Vagina (tissue), 2 donors: Measurements from ENCODE around the gene PNLIPRP2. TPM values are rescaled to one million over a fixed set of nuclear protein-coding genes. Genes with fewer than 3 reads are reported as not detected.

Experiments
- DNase-seq, 2 donors: peaks; one replicate each; pipeline ENCODE4 v3.0.0-alpha.2; 2017; ENCODE audit errors: extremely low spot score in 2 of 2
- H3K27ac ChIP-seq: fragments of 200-600 bp; sonication (generic); one replicate; pipeline ENCODE4 v1.5.1; 2019
- H3K27me3 ChIP-seq: fragments of 200-600 bp; sonication (generic); one replicate; pipeline ENCODE4 v1.5.1; 2019
- H3K36me3 ChIP-seq, 2 donors: fragments of 200-600 bp; sonication (generic); one replicate each; pipeline ENCODE4 v1.5.1; 2017 to 2019
- H3K4me1 ChIP-seq: fragments of 200-600 bp; sonication (generic); one replicate; pipeline ENCODE4 v1.5.1; 2019
- H3K4me3 ChIP-seq, 2 donors: fragments of 200-600 bp; sonication (generic); 1 replicate in 1 of 2; 2 replicates in 1 of 2; pipeline ENCODE4 v1.5.1; 2016 to 2019
- H3K9me3 ChIP-seq: fragments of 200-600 bp; sonication (generic); one replicate; pipeline ENCODE4 v1.5.1; 2019
- POLR2A ChIP-seq, 2 donors: fragments of 450-650 bp; IDR thresholded peaks; one replicate each; pipeline ENCODE4 v1.6.1; 2017; ENCODE audit warnings: antibody characterized with exemption in 2 of 2, mild to moderate bottlenecking in 2 of 2, moderate library complexity in 2 of 2
- POLR2AphosphoS5 ChIP-seq, 2 donors: sonication (generic); formaldehyde crosslinking; IDR thresholded peaks; one replicate each; pipeline ENCODE4 v1.9.0; 2017; ENCODE audit warnings: antibody characterized with exemption in 2 of 2, mild to moderate bottlenecking in 2 of 2, low read depth in 1 of 2; ENCODE audit not compliant: insufficient read depth in 1 of 2
- intact Hi-C: fragments of 100-400 bp; cut with DNase I; formaldehyde crosslinking; loops from one replicate; pipeline ENCODE4 v1.15.1; 2023
- total RNA-seq: library from RNA; depleted of rRNA; stranded (reverse); fragments of >200 nt; gene quantifications from one replicate; pipeline ENCODE4 v1.2.3, GENCODE V29; 2016
- TF ChIP-seq, protein P1 (sequence below), 3 experiments: fragments of 450-650 bp in 2 of 3; fragments of 200-600 bp in 1 of 3; sonication (generic) in 1 of 3; IDR thresholded peaks; one replicate each; pipeline ENCODE4 v1.5.1; 2017 to 2019; ENCODE audit warnings: antibody characterized with exemption in 3 of 3, mild to moderate bottlenecking in 2 of 3, moderate library complexity in 2 of 3

PNLIPRP2 gene
- not detected for total RNA-seq

DNA sequence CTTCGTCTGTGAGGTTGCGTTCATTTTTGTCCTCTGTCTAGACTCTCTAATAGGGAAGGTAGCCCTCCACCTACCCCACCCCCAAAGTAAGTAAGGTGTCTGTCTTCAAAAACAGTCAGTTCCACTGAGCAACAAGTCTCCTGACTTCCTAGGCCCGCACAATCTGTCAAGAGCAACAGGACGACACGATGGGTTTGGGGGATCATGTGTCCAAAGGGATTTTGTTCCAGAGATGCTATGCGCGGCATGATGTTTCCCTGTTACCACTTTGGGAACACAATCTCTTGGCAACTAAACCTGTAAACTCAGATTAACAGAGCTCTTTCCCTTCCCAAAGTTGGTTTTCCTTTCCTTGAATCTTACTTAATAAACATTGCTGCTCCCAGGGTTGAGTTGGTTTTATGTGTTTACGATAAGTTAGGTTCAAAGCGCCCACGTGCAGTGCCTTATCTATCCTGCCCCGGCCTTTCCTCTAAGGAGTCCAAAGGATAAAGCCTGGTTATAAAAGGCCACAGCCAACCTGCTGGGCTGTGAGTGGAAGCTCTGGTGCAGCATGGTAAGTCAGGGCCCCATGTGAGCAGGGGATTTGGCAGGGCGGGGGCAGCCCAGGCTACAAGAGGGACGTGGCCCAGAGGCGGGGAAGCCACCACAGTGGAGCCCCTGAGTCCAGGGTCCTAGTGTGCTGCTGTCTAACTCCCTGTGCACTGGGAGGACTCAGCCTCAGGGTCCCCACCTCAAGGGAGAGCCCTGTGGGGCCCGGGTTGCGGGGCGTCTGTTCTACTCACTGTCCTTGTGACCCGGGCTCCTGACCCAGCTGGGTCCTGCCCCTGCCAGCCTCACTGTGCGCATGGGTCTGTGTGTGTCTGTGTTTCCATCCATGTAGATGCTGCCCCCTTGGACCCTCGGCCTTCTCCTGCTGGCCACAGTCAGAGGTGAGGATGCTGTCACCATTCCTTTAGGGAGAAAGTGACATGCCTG is at the start of gene PNLIPRP2:
Gene PNLIPRP2, plus strand, starts transcription at position 531 of the 978 bp plus-strand sequence.
- H3K36me3 ChIP-seq, result no peaks in the 10 kb centered on the region
- peak in 1 of 2 donors; percentile 71 for DNase-seq
- H3K27ac ChIP-seq, result no peak within 1 kb of the TSS
- H3K27me3 ChIP-seq, result no peaks in the 10 kb centered on the region
- TF ChIP-seq POLR2AphosphoS5 (IDR thresholded peaks at IDR 0.05; ENCODE audit: insufficient read depth in 1 of 2, low read depth in 1 of 2), result no peak
- TF ChIP-seq, protein P1, sequence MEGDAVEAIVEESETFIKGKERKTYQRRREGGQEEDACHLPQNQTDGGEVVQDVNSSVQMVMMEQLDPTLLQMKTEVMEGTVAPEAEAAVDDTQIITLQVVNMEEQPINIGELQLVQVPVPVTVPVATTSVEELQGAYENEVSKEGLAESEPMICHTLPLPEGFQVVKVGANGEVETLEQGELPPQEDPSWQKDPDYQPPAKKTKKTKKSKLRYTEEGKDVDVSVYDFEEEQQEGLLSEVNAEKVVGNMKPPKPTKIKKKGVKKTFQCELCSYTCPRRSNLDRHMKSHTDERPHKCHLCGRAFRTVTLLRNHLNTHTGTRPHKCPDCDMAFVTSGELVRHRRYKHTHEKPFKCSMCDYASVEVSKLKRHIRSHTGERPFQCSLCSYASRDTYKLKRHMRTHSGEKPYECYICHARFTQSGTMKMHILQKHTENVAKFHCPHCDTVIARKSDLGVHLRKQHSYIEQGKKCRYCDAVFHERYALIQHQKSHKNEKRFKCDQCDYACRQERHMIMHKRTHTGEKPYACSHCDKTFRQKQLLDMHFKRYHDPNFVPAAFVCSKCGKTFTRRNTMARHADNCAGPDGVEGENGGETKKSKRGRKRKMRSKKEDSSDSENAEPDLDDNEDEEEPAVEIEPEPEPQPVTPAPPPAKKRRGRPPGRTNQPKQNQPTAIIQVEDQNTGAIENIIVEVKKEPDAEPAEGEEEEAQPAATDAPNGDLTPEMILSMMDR (IDR thresholded peaks at IDR 0.05), result no peak
- no peak for TF ChIP-seq POLR2A (IDR thresholded peaks at IDR 0.05)
- H3K4me1 ChIP-seq, result no peaks in the 10 kb centered on the region
- intact Hi-C loops, result no loop called here
- H3K9me3 ChIP-seq, result no peaks in the 10 kb centered on the region
- no peak within 1 kb of the TSS for H3K4me3 ChIP-seq

DNA sequence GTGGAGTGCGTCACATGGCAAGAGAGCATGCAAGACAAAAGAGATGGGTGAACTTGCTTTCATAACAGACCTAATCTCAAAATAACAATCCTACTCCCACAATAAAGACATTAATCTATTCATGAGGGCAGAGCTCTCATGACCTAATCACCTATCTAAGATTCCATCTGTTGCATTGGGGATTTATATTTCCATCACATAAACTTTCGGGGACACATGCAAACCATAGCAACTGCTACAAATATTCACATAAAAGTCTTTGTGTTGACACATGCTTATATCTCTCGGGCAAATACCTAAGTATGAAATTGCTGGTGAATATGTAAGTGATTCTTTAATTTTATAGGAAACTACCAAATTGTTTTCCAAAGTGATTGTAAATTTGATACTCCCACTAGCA is 46.0 kb upstream of the PNLIPRP2 start:
- Histone ChIP-seq H3K27ac (no peak overlapping the region), H3K36me3 (no peaks in the 10 kb centered on the region), H3K27me3 (no peaks in the 10 kb centered on the region), H3K9me3 (no peaks in the 10 kb centered on the region), H3K4me3 (no peak overlapping the region), H3K4me1 (no peaks in the 10 kb centered on the region)
- TF ChIP-seq POLR2AphosphoS5 (IDR thresholded peaks at IDR 0.05; ENCODE audit: insufficient read depth in 1 of 2, low read depth in 1 of 2), result no peak
- TF ChIP-seq POLR2A (IDR thresholded peaks at IDR 0.05), result no peak
- TF ChIP-seq, protein P1 (IDR thresholded peaks at IDR 0.05), result no peak
- DNase-seq, result no peak
- intact Hi-C loops, result no loop called here

DNA sequence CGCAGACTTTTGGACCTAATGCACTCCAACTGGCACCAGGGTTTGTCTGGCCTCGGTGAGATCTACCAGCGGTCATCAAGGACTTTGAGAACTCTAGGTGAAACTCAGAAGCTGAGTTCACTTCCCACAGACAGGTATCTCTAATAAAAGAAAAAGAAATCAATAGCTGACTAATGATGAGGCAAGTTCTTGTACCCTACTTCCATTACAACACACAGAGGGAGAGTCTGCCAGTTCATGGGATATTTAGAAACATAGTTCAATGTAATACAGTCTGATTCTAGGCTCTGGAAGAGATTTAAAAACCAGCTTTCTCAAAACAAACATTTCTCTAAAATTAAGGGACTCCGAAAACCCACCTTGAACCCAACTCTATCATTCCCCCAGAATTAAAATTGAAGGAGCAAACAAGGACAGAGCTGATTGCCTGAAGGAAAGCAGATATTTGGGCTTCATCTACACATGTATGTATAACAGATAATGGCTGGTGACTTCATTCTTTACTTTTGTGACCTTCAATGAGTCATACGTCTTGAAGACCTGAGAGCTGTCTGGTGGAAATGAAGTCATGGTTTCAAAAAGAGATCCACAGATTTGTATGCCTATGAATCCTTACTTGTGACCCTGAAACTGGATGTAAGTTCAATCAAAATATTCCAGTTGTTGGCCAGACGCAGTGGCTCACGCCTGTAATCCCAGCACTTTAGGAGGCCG is 32.7 kb upstream of the PNLIPRP2 start:
- intact Hi-C loops, result no loop called here
- H3K4me1 ChIP-seq, result no peaks in the 10 kb centered on the region
- no peak for DNase-seq
- TF ChIP-seq, protein P1 (IDR thresholded peaks at IDR 0.05), result no peak
- no peak for TF ChIP-seq POLR2AphosphoS5 (IDR thresholded peaks at IDR 0.05; ENCODE audit: insufficient read depth in 1 of 2, low read depth in 1 of 2)
- no peak for TF ChIP-seq POLR2A (IDR thresholded peaks at IDR 0.05)
- no peaks in the 10 kb centered on the region for H3K27me3 ChIP-seq
- no peak overlapping the region for H3K4me3 ChIP-seq
- no peaks in the 10 kb centered on the region for H3K9me3 ChIP-seq
- H3K27ac ChIP-seq, result no peak overlapping the region
- H3K36me3 ChIP-seq, result no peaks in the 10 kb centered on the region

DNA sequence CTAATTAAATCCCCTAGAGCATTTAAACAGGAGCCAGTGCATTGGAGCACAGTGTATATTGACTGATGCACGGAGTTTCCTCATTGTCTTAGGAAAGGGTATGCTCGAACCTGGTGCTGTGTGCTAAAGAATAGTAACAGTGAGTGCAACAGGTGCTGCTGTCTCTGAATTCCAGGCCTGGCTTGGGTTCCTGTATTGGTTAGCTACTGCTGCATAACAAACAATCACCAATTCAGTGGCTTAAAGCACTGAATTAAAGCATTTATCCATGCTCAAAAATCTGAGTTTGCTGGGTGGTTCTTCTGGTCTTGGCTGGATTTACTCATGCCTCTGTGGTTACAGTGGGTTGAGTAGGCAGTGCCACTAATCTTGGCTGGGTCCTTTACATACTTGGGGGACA is 31.8 kb upstream of the PNLIPRP2 start:
- Histone ChIP-seq H3K27me3 (no peaks in the 10 kb centered on the region), H3K9me3 (no peaks in the 10 kb centered on the region), H3K4me3 (no peak overlapping the region), H3K27ac (no peak overlapping the region), H3K36me3 (no peaks in the 10 kb centered on the region), H3K4me1 (no peaks in the 10 kb centered on the region)
- DNase-seq, result no peak
- TF ChIP-seq, protein P1 (IDR thresholded peaks at IDR 0.05), result no peak
- no peak for TF ChIP-seq POLR2AphosphoS5 (IDR thresholded peaks at IDR 0.05; ENCODE audit: insufficient read depth in 1 of 2, low read depth in 1 of 2)
- no peak for TF ChIP-seq POLR2A (IDR thresholded peaks at IDR 0.05)
- intact Hi-C loops, result no loop called here
